Spinal cord (tissue), 10 donors: ENCODE data around the gene PIP5K1C. TPM values are rescaled to one million over a fixed set of nuclear protein-coding genes. Genes with fewer than 3 reads are reported as not detected.
A peak's percentile ranks its signal among the peaks of the same experiment; 100 is the strongest.

Experiments used
- DNase-seq, 6 donors: peaks; one replicate each; pipeline versions ENCODE4 v3.0.0 to v3.0.0-alpha.2; 2013 to 2015; ENCODE audit warnings: low spot score in 6 of 6, low read depth in 4 of 6
- H3K27ac ChIP-seq: one replicate; pipeline ENCODE4 v1.5.1; 2013; ENCODE audit warnings: low read depth, low read length, control low read depth
- H3K27me3 ChIP-seq: one replicate; pipeline ENCODE4 v1.6.1; 2013; ENCODE audit warnings: low read length; ENCODE audit not compliant: control insufficient read depth, insufficient read depth
- H3K36me3 ChIP-seq: one replicate; pipeline ENCODE4 v1.6.1; 2013; ENCODE audit warnings: low read length; ENCODE audit not compliant: control insufficient read depth, insufficient read depth
- H3K4me1 ChIP-seq: one replicate; pipeline ENCODE4 v1.6.1; 2013; ENCODE audit warnings: low read length; ENCODE audit not compliant: control insufficient read depth, insufficient read depth
- H3K4me3 ChIP-seq: one replicate; pipeline ENCODE4 v1.5.1; 2013; ENCODE audit warnings: low read depth, low read length, control low read depth
- H3K9me3 ChIP-seq: one replicate; pipeline ENCODE4 v1.6.1; 2013; ENCODE audit warnings: low read length; ENCODE audit not compliant: control insufficient read depth, insufficient read depth
- WGBS: methylation state at CpG from one replicate; pipeline ENCODE4 v1.1.5; 2013; ENCODE audit warnings: missing lambda C conversion rate; ENCODE audit not compliant: insufficient coverage; 5-methylcytosine and 5-hydroxymethylcytosine counted together
- polyA plus RNA-seq, 2 donors: library from polyadenylated mRNA; unstranded; fragments of 120-200 nt; gene quantifications; one replicate each; pipeline ENCODE4 v1.2.1, GENCODE V29; 2013; ENCODE audit not compliant: insufficient read length in 2 of 2
- total RNA-seq, 2 donors: library from RNA; depleted of rRNA in 1 of 2; stranded (reverse); fragments of 120-200 nt in 1 of 2; fragments of >200 nt in 1 of 2; gene quantifications; one replicate each; pipeline versions ENCODE4 v1.2.3 to v1.2.4, GENCODE V29; 2013 to 2014
- donor health status: healthy.

PIP5K1C gene
- total and polyA plus RNA-seq, 4 donors, result 25.4 to 91.1 (median 56.0) TPM

DNA sequence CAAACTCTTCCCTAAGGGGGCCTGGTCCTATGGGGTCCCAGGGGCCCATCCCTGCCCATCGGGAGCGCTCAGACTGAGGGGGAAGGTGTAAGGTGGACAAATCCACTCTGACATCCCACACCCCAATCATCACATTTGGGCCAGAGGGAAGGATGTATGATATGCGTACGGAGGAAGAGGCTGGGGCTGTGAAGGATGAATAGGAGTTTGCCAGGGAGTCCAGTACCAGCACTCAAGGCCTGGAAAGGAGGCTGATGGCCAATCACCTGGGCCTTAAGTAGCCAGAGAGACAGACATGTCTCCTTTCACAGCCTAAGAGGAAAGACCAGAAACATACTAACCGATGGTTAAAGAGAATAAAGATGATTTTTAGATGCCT is 22.8 kb upstream of the PIP5K1C start:
- WGBS, result 81% methylated on average over 2 of the region's 5 CpGs
- H3K36me3 ChIP-seq, result no peaks in the 10 kb centered on the region

DNA sequence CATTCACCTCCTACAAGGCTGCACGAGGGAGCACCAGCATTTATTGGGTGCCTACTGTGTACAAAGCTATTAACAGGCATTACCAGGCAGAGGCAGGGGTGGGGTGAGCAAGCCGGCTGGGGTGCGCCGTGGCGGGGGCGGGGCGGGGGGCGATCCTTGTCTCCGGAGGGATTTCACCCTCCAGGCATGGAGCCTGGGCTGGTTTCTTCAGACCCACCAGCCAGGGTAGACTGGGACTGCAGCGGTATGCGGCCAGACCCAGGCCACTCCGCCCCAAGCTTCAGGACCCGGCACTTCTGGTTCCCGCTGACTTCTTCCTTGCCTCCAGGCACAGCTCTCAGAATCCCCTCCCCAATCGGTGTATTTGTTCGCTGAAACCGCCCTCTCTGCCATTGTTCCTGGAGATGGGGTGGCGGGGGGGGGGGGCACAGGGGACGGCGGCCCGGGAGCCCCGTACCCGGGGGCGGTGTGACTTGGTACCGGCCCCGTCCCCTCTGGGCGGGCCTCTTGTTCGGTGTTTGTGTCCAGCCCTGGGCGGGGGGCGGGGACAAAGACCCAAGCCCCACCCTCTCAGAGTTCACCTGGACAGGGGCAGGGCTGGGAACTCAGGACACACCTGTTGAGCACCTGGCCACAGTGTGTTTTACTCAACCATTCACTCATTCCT is 22.3 kb upstream of the PIP5K1C start:
- Histone ChIP-seq H3K9me3 (no peaks in the 10 kb centered on the region), H3K27me3 (peaks cover 41% of the 10 kb centered on the region), H3K4me3 (no peak overlapping the region), H3K27ac (no peak overlapping the region), H3K36me3 (no peaks in the 10 kb centered on the region), H3K4me1 (peaks cover 16% of the 10 kb centered on the region)
- no peak for DNase-seq
- 3% methylated on average over 20 of the region's 30 CpGs for WGBS

More for the DNA sequence above, 22.8 kb upstream of the PIP5K1C start:
- no peaks in the 10 kb centered on the region for H3K9me3 ChIP-seq
- peaks cover 41% of the 10 kb centered on the region for H3K27me3 ChIP-seq
- peaks cover 16% of the 10 kb centered on the region for H3K4me1 ChIP-seq
- no peak for DNase-seq
- H3K27ac ChIP-seq, result no peak overlapping the region
- H3K4me3 ChIP-seq, result no peak overlapping the region

DNA sequence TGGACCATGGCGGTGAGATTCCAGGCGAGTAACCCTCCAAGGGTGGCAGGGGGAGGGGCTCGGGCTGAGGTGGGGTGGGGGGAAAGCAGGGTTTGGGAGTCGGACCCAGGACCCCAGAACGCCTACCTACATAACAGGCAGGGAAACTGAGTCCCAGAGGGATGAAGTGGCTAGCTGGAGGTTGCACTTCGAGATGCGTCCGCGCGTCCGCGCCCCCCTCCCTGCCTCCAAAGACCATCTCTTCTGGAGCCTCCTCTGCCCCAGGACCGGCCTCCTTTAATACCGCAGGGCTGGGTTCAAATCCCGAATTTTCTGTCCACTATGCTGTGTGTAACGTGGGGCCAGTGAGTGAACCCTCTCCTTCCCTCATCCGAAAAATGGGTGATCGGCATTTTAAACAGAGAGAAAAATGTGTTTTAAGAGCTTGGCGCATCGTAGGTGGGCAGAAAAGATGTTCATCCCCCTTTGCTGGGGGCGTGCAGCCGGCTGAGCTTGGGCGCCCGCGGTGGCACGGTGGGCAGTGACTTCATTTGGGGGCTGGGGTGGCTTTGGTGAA is 21.7 kb upstream of the PIP5K1C start:
- peaks cover 41% of the 10 kb centered on the region for H3K27me3 ChIP-seq
- H3K36me3 ChIP-seq, result no peaks in the 10 kb centered on the region
- no peaks in the 10 kb centered on the region for H3K9me3 ChIP-seq
- under 1% methylated on average over 22 of the region's 26 CpGs for WGBS
- no peak for DNase-seq
- H3K4me3 ChIP-seq, result no peak overlapping the region
- peaks cover 16% of the 10 kb centered on the region for H3K4me1 ChIP-seq
- no peak overlapping the region for H3K27ac ChIP-seq

DNA sequence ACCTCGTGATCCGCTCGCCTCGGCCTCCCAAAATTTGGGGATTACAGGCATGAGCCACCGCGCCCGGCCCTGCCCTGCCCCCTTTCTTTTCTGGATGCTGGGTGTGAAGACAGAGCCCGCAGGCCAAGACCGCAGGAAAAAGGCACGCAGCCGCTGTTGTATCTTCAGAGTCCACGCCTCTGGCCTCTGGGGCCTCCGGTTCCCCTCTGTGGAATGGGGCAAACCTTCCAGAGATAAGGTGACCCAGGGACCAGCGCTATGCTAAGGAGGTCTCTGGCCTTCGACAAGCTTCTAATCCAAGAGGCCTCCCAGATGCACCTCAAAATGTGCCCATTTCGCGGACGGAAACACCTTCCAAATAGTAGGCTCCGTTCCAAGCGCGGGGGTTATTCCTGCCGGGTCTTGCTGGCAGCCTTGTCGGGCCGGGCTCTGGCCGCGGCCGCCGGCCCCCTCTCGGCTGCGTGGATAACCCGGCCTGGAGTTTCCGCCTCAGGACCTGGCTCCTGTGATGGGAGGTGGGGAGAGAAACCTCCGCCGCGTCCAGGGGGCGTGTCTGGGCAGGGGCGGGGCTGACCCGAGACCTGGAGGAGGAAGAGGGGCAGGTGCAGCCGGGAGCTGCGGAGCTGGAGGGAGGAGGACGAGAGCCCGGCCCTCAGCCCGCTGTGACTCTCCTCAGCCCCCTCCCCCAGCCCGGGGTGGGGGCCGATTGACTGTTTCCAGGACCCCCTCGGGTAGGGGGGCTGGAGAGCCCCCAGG is 21.0 kb upstream of the PIP5K1C start:
- H3K4me3 ChIP-seq, result no peak overlapping the region
- H3K36me3 ChIP-seq, result no peaks in the 10 kb centered on the region
- peak in 4 of 6 donors; percentile 43 to 83 (median 59) for DNase-seq
- peaks cover 41% of the 10 kb centered on the region for H3K27me3 ChIP-seq
- WGBS, result 29% methylated on average over 35 of the region's 46 CpGs
- no peak overlapping the region for H3K27ac ChIP-seq
- peaks cover 16% of the 10 kb centered on the region for H3K4me1 ChIP-seq
- no peaks in the 10 kb centered on the region for H3K9me3 ChIP-seq

DNA sequence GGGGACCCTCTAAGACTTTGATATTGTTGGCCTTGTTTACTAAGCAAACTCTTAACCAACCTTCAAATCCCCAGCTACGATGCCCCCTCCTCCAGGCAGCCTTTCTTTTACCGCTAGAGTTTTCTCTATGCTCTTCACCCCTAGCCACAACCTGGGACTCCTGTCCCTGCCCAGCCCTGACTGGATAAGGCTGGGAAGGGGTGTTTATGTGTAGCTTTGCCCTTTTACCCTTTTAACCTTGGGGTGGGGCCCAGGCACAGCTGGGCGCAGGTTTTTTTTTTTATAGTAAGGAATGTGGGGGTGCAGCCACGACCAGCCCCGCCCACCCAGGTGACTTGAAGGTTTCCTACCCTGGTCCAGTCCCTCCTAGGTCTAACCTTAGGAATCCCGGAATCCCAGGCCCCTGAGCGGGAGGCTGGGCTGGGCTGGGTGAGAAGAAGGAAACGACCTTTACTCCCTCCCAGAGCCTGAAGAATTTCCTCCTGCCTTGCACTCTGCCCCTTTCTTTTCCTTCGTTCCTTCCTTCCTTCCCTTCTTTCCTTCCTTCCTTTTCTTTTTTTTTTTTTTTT is 20.2 kb upstream of the PIP5K1C start:
- H3K27me3 ChIP-seq, result peaks cover 38% of the 10 kb centered on the region
- 75% methylated on average over 1 of the region's 9 CpGs for WGBS

GRCh38 chr19:3719868-3720267 is 19.6 kb upstream of the PIP5K1C start:
- no peak overlapping the region for H3K27ac ChIP-seq
- no peak for DNase-seq
- H3K4me1 ChIP-seq, result peaks cover 16% of the 10 kb centered on the region
- H3K4me3 ChIP-seq, result no peak overlapping the region
- no peaks in the 10 kb centered on the region for H3K36me3 ChIP-seq
- peaks cover 36% of the 10 kb centered on the region for H3K27me3 ChIP-seq
- no peaks in the 10 kb centered on the region for H3K9me3 ChIP-seq
- 100% methylated on average over 1 of the region's 4 CpGs for WGBS

More for the DNA sequence above, 20.2 kb upstream of the PIP5K1C start:
- H3K9me3 ChIP-seq, result no peaks in the 10 kb centered on the region
- H3K4me1 ChIP-seq, result peaks cover 16% of the 10 kb centered on the region
- H3K4me3 ChIP-seq, result no peak overlapping the region
- H3K36me3 ChIP-seq, result no peaks in the 10 kb centered on the region
- no peak overlapping the region for H3K27ac ChIP-seq
- no peak for DNase-seq

DNA sequence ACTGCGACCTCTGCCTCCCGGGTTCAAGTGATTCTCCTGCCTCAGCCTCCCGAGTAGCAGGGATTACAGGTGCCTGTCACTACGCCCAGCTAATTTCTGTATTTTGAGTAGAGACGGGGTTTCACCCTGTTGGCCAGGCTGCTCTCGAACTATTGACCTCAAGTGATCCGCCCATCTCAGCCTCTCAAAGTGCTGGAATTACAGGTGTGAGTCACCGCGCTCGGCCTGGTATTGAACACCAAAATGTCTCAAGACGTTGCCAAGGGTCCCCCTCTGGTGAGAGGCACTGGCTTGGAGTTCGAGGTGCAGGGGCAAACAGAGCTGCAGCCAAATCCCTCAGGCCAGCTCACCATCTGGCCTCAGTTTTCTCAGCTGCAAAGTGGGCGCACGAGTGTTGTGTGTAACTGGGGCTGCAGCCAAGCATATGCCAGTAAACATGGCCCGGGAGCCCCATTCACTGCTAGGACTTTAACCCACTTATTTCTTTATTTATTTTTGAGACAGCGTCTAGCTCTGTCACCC is 15.9 kb upstream of the PIP5K1C start:
- peaks cover 15% of the 10 kb centered on the region for H3K27me3 ChIP-seq
- H3K4me1 ChIP-seq, result peaks cover 7% of the 10 kb centered on the region
- no peaks in the 10 kb centered on the region for H3K9me3 ChIP-seq
- whole genome bisulfite sequencing, result 92% methylated on average over 16 of the region's 16 CpGs
- H3K27ac ChIP-seq, result no peak overlapping the region
- no peak overlapping the region for H3K4me3 ChIP-seq
- no peaks in the 10 kb centered on the region for H3K36me3 ChIP-seq
- DNase-seq, result no peak

DNA sequence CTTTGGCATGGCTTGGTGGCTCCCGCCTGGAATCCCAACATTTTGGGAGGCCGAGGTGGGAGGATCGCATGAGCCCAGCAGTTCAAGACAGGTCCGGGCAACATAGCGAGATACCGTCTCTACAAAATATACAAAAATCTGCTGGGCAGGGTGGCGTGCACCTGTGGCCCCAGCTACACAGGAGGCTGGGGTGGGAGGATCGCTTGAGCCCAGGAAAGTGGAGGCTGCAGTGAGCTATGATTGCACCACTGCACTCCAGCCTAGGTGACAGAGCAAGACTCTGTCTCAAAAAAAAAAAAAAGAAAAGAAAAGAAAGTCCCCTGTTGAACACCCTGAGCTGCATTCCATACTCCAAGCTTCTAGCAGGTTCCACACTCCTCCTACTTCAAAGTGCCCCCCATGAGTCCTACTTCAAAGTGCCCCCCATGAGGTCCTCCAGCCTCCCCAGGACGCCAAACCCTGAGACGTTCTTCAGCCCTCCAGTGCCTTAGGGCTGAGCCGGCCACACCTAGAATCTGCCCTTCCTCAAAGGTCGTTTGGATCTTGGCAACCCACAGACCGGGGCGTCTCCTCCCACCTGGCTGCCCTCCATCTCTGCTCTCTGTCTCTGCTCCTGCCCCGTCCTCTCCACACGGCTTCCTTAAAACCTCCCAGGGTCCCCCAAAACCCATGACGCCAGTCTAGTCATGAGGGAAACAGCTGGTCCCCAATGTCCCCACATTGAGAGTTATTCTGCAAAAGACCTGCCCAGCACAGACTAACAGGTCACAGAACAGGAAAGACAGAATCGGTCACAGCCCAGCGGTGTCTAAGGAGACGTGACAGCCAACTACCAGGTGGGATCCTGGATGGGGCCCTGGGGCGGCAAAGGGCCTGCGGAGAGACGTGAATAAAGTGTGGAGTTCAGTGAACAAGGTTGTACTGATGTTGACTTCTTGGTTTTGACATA is 12.7 kb upstream of the PIP5K1C start:
- H3K4me1 ChIP-seq, result peaks cover 6% of the 10 kb centered on the region
- peaks cover 7% of the 10 kb centered on the region for H3K27me3 ChIP-seq
- no peak for DNase-seq
- no peak overlapping the region for H3K4me3 ChIP-seq
- no peak overlapping the region for H3K27ac ChIP-seq
- no peaks in the 10 kb centered on the region for H3K36me3 ChIP-seq
- WGBS, result 51% methylated on average over 17 of the region's 23 CpGs
- H3K9me3 ChIP-seq, result no peaks in the 10 kb centered on the region
